Thyroid gland (tissue), 4 donors: Measurements from ENCODE around the gene IPPK.

Source experiments
- POLR2A ChIP-seq, 2 donors: fragments of 450-650 bp; IDR thresholded peaks; one replicate each; pipeline ENCODE4 v1.6.1; 2017; ENCODE audit warnings: antibody characterized with exemption in 2 of 2, mild to moderate bottlenecking in 2 of 2, moderate library complexity in 1 of 2
- TF ChIP-seq, protein P1 (sequence below), 6 experiments: fragments of 200-600 bp in 3 of 6; fragments of 450-650 bp in 3 of 6; sonication (generic) in 3 of 6; IDR thresholded peaks; one replicate each; pipeline ENCODE4 v1.5.1; 2016 to 2019; ENCODE audit warnings: antibody characterized with exemption in 6 of 6, mild to moderate bottlenecking in 2 of 6, inconsistent platforms in 1 of 6, moderate library complexity in 1 of 6

DNA sequence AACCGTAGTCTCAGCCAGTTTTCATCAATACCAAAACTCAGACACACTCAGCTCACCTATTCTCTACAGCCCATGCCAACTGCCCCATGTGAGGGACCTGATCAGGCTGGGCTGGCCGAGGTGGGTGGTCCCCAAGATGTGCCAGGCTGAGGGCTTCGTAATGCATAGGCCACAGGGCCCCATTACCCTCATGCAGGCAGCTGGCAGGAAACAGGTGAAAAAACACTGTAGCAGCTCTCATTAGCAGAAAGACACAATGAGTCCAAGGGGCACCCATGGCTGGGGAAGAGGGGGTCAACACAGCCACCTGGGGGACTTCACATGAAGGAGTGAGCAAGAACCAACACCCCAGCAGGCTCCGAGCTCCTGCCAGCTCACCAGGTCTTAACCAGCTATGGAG is 8.2 kb downstream of the IPPK start:
- no peak for TF ChIP-seq POLR2A (IDR thresholded peaks at IDR 0.05)
- TF ChIP-seq, protein P1, sequence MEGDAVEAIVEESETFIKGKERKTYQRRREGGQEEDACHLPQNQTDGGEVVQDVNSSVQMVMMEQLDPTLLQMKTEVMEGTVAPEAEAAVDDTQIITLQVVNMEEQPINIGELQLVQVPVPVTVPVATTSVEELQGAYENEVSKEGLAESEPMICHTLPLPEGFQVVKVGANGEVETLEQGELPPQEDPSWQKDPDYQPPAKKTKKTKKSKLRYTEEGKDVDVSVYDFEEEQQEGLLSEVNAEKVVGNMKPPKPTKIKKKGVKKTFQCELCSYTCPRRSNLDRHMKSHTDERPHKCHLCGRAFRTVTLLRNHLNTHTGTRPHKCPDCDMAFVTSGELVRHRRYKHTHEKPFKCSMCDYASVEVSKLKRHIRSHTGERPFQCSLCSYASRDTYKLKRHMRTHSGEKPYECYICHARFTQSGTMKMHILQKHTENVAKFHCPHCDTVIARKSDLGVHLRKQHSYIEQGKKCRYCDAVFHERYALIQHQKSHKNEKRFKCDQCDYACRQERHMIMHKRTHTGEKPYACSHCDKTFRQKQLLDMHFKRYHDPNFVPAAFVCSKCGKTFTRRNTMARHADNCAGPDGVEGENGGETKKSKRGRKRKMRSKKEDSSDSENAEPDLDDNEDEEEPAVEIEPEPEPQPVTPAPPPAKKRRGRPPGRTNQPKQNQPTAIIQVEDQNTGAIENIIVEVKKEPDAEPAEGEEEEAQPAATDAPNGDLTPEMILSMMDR (IDR thresholded peaks at IDR 0.05), result no peak
